DMS 273 (cell line): ENCODE results near the gene VGF.

ENCODE experiments used
- DNase-seq: peaks from one replicate; lab custom pipeline; 2025; ENCODE audit not compliant: unreplicated experiment; lab: John Stamatoyannopoulos, UW

The VGF gene

DNA sequence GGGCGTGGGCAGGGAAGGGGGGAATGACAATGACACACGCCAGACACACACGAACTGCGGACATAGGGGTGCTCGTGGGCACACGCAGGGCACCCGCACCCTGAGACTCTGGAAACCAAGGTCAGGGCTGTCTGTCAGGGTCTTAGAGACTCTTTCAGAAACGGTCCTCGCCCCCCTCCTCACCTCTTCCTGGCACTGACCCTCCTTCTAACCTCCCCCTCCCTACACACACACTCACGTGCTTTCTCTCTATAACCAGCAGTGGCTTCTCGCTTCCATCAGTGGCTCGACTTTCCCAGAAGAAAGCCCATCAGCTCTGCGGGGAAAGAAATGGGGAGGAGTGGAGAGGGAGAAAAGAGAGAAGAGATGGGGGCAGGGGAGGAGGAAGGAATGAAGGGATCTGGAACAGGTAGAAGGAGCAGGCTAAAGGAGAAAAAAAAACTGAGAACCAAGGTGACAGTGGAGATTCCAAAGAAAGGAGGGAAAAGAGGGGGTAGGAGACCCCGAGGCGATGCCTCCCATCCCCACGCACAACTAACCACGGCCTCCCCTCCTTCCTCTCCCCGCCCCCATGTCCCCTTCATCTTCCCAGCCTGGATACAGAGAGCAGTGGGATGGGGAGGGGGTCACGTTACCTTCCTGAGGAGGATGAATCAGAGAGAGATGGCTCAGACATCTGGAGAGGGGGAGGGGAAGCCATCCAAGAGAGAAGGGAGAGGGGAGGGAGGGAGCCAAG, 1.7 kb upstream of the VGF start:
- peak; percentile 86 for DNase-seq

DNA sequence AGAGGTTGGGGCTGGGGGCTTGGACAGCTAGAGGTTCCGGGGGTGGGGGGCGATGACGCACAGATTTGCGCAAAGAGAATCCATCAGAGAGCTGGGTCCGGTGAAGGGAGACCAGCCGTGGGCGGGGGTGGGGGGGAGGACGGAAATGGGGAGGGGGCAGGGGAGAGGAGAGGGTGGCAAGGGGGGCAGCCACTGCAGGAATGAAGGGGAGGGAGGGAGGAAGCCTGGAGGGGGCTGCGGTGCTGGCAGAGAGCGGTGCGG, 1.2 kb upstream of the VGF start:
- no peak for DNase-seq

DNA sequence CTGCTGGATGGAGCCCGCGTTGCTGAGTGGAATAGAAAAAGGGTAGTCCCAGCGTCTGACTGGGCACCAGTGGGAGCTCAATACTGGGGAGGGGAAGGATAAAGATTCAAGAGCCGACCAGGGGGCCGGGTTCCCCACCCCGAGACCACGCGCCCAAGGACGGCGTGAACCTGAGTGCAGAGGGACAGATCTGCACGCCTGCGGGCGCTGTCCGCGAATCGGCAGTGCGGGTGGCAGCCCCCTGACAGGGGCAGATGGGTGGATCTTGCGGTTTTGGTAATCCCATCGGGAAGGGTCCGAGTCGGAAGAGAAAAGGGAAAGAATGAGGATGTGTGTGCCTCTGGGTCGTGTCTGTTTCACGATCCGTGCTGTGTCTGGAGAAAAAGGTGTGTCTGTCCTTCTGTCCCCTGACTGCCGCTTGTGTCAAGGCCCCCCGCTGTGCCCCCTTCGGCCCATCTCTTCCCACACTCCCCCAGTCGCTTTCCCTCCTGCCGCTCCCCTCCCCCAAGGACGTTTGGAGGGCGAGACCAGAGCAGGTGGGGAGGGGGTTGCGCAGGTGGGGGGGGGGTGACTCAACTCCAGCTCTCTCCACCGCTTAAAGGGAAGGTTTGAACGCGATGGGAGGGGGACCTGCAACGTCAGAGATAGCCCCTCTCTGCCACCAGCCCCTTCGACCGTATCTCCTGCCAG, 734 bp upstream of the VGF start:
- peak; percentile 56 for DNase-seq

DNA sequence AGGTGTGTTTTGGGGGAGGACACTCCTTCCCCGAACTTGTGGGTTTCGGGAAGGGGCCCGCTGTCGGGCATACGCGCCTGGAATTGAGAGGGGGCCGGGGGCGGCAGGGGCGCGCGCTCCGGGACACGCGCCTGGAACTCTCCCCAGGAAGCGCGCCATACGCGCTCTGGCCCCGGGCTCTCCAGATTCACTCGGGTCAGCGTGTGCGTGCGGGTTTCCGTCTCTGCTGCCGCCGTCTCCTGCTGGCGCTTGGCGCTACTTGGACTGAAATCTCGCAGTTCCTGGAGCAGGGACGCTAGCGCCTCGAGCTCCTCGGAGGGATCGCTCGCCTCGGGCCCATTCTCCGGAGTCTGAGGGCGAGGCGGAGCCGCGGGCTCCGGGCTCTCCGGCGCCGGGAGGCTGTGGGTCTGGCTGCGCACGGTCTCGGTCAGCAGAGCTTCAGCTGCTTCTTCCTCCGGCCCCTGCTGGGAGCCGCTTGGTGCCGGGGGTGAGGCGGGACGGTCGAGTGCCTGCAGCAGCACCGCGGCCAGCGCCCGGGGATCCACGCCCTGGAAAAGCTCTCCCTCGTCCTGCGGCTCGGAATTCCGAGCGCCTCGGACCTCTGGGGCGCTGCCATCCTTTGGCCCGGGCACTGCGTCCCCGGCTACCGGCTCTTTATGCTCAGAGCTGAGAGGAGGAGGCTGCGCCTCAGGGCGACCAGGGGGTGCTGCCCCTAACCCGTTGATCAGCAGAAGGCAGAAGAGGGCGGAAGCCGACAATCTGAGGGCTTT, 1.1 kb downstream of the VGF start:
- peak; percentile 71 for DNase-seq

- DNase-seq: peak; percentile 81
These were observed 1.9 kb downstream of the VGF start for GRCh38 chr7:101163279-101164070.

GRCh38 chr7:101162551-101163278, 2.7 kb downstream of the VGF start:
- DNase-seq: peak; percentile 92

GRCh38 chr7:101161692-101162471, 3.5 kb downstream of the VGF start:
- DNase-seq: no peak

DNA sequence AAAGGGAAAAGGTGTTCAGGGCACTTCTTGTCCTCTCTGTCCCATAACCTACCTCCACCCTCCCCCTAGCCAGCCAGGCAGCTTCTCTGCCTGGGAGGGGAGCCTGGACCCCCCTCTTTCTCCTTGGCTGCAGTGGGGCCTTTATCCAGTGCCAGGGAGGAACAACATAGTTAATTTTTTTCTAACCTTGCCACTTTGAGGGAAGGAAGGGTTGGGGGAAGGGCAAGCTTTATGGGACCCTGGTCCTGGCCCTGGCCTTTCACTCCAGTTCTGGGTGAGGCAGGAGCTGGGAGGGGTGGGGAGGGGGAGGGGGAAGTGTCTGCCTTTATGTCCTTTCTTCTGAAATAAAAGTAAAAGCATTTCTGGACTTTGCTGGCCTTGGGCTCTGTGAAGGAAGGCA, 4.5 kb downstream of the VGF start:
- no peak for DNase-seq

- no peak for DNase-seq
These were observed 5.4 kb downstream of the VGF start for GRCh38 chr7:101159696-101160674.

GRCh38 chr7:101156866-101157589, 8.3 kb downstream of the VGF start:
- DNase-seq: no peak

DNA sequence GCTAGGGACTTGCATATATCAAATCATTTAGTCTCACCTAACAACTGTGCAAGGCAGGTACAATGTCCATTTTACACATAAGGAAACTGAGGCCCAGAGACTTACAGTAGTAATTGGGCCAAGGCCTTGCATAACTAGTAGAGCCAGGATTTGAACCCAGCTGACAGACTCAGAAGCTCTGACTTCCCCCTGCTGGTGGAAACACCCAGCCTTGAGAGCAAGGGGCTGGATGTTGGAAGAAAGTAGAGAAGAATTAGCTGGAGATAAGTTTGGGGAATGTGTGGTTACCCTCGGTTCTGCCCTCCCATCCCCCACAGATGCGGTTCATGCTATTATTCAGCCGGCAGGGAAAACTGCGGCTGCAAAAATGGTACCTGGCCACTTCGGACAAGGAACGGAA, 9.1 kb downstream of the VGF start:
- DNase-seq: peak; percentile 49

- DNase-seq: no peak
These were observed 10.1 kb downstream of the VGF start for GRCh38 chr7:101155303-101155702.

GRCh38 chr7:101154693-101155102, 10.7 kb downstream of the VGF start:
- DNase-seq: peak; percentile 51

- peak; percentile 99 for DNase-seq
These were observed 11.2 kb downstream of the VGF start, which contains the start of gene AP1S1 for GRCh38 chr7:101153969-101154692. TSS of gene AP1S1 (plus strand) at chr7:101154476. CDS start at chr7:101154515, 39 bp downstream.

DNA sequence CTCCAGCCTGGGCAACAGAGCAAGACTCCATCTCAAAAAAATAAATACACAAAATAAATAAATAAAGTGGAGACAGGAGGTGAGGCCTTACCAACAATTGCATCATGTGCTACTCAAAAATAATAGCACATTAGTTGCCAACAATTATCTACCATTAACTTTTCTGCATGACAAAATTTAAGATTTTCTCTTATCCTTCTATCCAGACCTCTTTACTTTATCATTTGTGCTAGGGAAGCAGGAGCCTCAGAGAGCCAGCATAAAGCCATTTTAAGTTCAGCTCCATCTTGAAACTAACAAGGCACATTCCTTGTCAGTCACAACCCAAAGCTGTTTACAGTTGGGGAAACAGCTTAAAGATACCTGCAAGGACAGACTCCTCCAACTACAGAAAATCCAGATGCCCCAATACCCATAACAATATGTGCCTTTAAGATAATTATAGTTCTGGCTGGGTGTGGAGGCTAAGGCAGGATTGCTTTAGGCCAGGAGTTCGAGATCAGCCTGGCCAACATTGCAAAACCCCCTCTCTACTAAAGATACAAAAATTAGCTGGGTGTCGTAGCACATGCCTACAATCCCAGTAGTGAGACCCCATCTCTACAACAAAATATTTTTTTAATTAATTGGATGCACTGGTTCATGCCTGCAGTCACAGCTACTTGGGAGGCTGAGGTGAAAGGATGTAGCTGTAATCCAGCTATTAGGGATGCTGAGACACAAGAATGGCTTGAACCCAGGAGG, 13.3 kb downstream of the VGF start:
- no peak for DNase-seq

- no peak for DNase-seq
These were observed 24.5 kb downstream of the VGF start for GRCh38 chr7:101140746-101141382.
